Prostate gland (tissue), 2 donors: Measurements from ENCODE around the gene PTPRK. TPM values are rescaled to one million over a fixed set of nuclear protein-coding genes. Genes with fewer than 3 reads are reported as not detected.

Source experiments
- DNase-seq: peaks from one replicate; pipeline ENCODE4 v3.0.0-alpha.2; 2019; ENCODE audit warnings: low spot score
- H3K27ac ChIP-seq, 2 donors: fragments of 200-600 bp; sonication (generic); 2 replicates each; pipeline ENCODE4 v1.5.1; 2017 to 2019
- H3K27me3 ChIP-seq: fragments of 200-600 bp; sonication (generic); replicated peaks from 2 replicates; pipeline ENCODE4 v1.5.1; 2019; ENCODE audit not compliant: insufficient read depth
- H3K36me3 ChIP-seq, 2 donors: fragments of 200-600 bp; sonication (generic); 1 replicate in 1 of 2; 2 replicates in 1 of 2; pipeline versions ENCODE4 v1.5.1 to v1.8.1; 2017 to 2019
- H3K4me1 ChIP-seq: fragments of 200-600 bp; sonication (generic); replicated peaks from 2 replicates; pipeline ENCODE4 v1.5.1; 2019
- H3K4me3 ChIP-seq, 2 donors: fragments of 200-600 bp; sonication (generic); 2 replicates each; pipeline ENCODE4 v1.5.1; 2017 to 2019
- H3K9me3 ChIP-seq: fragments of 200-600 bp; sonication (generic); 2 replicates; pipeline ENCODE4 v1.5.1; 2017
- CTCF ChIP-seq, 4 experiments: fragments of 200-600 bp in 2 of 4; fragments of 450-650 bp in 2 of 4; sonication (generic) in 2 of 4; IDR thresholded peaks; 1 replicate in 3 of 4; 2 replicates in 1 of 4; pipeline ENCODE4 v1.5.1; 2016 to 2019; ENCODE audit warnings: antibody characterized with exemption in 4 of 4, mild to moderate bottlenecking in 2 of 4, moderate library complexity in 2 of 4
- POLR2A ChIP-seq: fragments of 450-650 bp; IDR thresholded peaks from one replicate; pipeline ENCODE4 v1.6.1; 2016; ENCODE audit warnings: antibody characterized with exemption, mild to moderate bottlenecking
- POLR2AphosphoS5 ChIP-seq: sonication (generic); formaldehyde crosslinking; IDR thresholded peaks from one replicate; pipeline ENCODE4 v1.6.1; 2017; ENCODE audit warnings: antibody characterized with exemption
- WGBS: methylation state at CpG from one replicate; pipeline ENCODE4 v1.1.5; 2018; 5-methylcytosine and 5-hydroxymethylcytosine counted together
- intact Hi-C: fragments of 100-400 bp; cut with DNase I; formaldehyde crosslinking; loops from one replicate; pipeline ENCODE4 v1.14.2; 2022
- total RNA-seq, 2 donors: library from RNA; depleted of rRNA; stranded (reverse); fragments of >200 nt; gene quantifications; one replicate each; pipeline ENCODE4 v1.1.0, GENCODE V29; 2016

Gene PTPRK
- total RNA-seq, 2 donors from 2014 or later, result 32.0 to 64.6 TPM

GRCh38 chr6:128512296-128512695 is 8.1 kb downstream of the PTPRK start:
- Histone ChIP-seq H3K4me1 (peaks cover 5% of the 10 kb centered on the region), H3K27ac (no peak overlapping the region), H3K36me3 (no peaks in the 10 kb centered on the region), H3K9me3 (no peaks in the 10 kb centered on the region), H3K27me3 (no peaks in the 10 kb centered on the region), H3K4me3 (no peak overlapping the region)
- intact Hi-C loops, result loop anchor here (10.0 kb wide), 1 partner anchor 657 kb away; no protein-coding TSS in a partner anchor
- TF ChIP-seq POLR2A (no peak), POLR2AphosphoS5 (peak; percentile 7), CTCF (IDR thresholded peaks at IDR 0.05) (no peak)
- no peak for DNase-seq
- 30% methylated on average over 2 of the region's 2 CpGs for WGBS

DNA sequence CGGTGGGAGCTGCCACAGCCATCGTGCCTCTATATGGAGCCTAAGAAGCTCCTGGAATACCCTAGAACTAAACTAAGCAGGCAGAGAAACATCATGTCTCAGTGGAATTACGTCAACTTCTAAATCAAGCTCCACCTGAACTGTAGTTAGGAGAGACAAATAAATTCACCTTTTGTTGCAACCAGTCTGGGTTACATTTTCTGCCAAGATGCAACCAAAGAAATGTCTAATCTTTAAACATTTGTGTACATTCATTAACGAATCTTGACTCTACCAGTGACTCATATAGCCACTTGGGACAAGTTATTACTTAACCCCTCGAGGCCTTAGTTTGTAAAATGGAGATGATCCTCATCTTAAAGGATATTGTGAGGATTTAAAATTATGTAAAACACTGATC is 8.9 kb downstream of the PTPRK start:
- intact Hi-C loops, result loop anchor here (10.0 kb wide), 1 partner anchor 657 kb away; no protein-coding TSS in a partner anchor
- Histone ChIP-seq H3K4me3 (no peak overlapping the region), H3K27ac (peak overlapping the region in 1 of 2 donors; percentile 59), H3K27me3 (no peaks in the 10 kb centered on the region), H3K4me1 (peaks cover 5% of the 10 kb centered on the region), H3K9me3 (no peaks in the 10 kb centered on the region), H3K36me3 (no peaks in the 10 kb centered on the region)
- no peak for TF ChIP-seq CTCF (IDR thresholded peaks at IDR 0.05)
- peak; percentile 60 for TF ChIP-seq POLR2AphosphoS5
- 40% methylated on average over 5 of the region's 5 CpGs for WGBS
- DNase-seq, result no peak

DNA sequence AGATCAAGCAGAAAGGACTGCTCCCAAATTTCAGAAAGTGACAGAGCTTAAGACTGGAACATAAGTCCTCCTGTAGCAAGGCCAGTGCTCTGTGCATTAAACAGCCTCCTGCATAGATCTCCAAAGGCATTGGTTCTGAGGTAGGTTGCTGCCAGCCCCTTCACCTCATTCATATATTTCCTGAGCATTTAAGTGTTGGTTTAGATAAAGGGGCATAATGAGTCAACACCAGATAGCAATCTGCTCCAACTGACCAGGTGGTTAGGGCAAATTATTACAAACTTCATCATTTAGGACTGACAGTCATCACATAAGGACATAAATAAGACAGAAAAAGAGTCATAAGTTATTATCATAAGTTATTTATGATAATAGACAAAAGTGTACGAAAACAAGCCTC is 10.7 kb downstream of the PTPRK start:
- 45% methylated on average over 1 of the region's 1 CpG for WGBS
- TF ChIP-seq POLR2AphosphoS5 (no peak), POLR2A (no peak), CTCF (IDR thresholded peaks at IDR 0.05) (no peak)

DNA sequence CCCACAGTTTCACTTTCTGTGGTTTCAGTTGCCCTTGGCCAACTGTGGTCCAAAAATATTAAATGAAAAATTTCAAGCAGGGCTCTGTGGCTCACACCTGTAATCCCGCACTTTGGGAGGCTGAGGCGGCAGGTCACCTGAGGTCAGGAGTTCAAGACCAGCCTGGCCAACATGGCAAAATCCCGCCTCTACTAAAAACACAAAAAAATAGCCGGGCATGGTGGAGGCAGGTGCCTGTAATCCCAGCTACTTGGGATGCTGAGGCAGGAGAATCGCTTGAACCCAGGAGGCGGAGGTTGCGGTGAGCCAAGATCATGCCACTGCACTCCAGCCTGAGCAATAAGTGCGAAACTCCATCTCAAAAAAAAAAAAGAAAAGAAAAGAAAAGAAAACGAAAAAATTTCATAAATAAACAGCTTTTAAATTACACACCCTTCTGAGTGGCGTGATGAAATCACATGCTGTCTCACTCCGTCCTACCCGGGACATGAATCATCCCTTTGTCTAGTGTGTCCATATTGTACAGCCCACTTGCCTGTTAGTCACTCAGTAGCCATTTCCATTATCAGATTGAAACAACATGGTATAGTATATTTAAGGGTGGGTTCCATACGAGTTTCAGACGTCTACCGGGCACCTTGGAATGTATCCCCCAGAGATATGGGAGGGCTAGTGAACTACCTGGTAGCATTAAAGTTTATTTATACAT is 11.7 kb downstream of the PTPRK start:
- DNase-seq, result no peak
- Histone ChIP-seq H3K4me3 (no peak overlapping the region), H3K36me3 (no peaks in the 10 kb centered on the region), H3K9me3 (no peaks in the 10 kb centered on the region), H3K4me1 (no peaks in the 10 kb centered on the region), H3K27ac (no peak overlapping the region), H3K27me3 (no peaks in the 10 kb centered on the region)
- no peak for TF ChIP-seq CTCF (IDR thresholded peaks at IDR 0.05)
- TF ChIP-seq POLR2A, result no peak
- TF ChIP-seq POLR2AphosphoS5, result no peak
- intact Hi-C loops, result no loop called here
- WGBS, result 89% methylated on average over 15 of the region's 15 CpGs

More for the DNA sequence above, 10.7 kb downstream of the PTPRK start:
- no peaks in the 10 kb centered on the region for H3K36me3 ChIP-seq
- H3K27me3 ChIP-seq, result no peaks in the 10 kb centered on the region
- intact Hi-C loops, result loop anchor here (10.0 kb wide), 1 partner anchor 655 kb away; no protein-coding TSS in a partner anchor
- no peaks in the 10 kb centered on the region for H3K4me1 ChIP-seq
- no peak for DNase-seq
- no peaks in the 10 kb centered on the region for H3K9me3 ChIP-seq
- H3K4me3 ChIP-seq, result no peak overlapping the region
- H3K27ac ChIP-seq, result no peak overlapping the region
